SK-N-SH treated with all-trans-retinoic acid at 6 μM for 48 hours (cell line): ENCODE data around the gene CEBPA.

Experiments used
- ATAC-seq: fragments of 200-7000 bp; cut with Tn5 transposase; 3 replicates; pipeline ENCODE4 v1.9.1; 2020; ENCODE audit warnings: mild to moderate bottlenecking, moderate library complexity
- ARNTL ChIP-seq: fragments of 450-650 bp; formaldehyde crosslinking; IDR thresholded peaks from 2 replicates; pipeline ENCODE4 v1.5.0; 2020; ENCODE audit warnings: low read depth, mild to moderate bottlenecking, moderate library complexity, borderline replicate concordance
- BACH2 ChIP-seq: fragments of 250-450 bp; sonication (Bioruptor Pico); IDR thresholded peaks from 2 replicates; pipeline ENCODE4 v1.9.0; 2021; ENCODE audit warnings: mild to moderate bottlenecking, borderline replicate concordance
- CREB5 ChIP-seq: fragments of 250-450 bp; sonication (Bioruptor Pico); IDR thresholded peaks from 2 replicates; pipeline ENCODE4 v1.5.1; 2020; ENCODE audit warnings: low read depth, mild to moderate bottlenecking, moderate library complexity
- CSDC2 ChIP-seq: fragments of 250-450 bp; sonication (Bioruptor Pico); IDR thresholded peaks from 2 replicates; pipeline ENCODE4 v1.5.0; 2020; ENCODE audit warnings: mild to moderate bottlenecking, moderate library complexity
- CSRNP3 ChIP-seq: fragments of 250-450 bp; sonication (Bioruptor Pico); IDR thresholded peaks from 2 replicates; pipeline ENCODE4 v1.5.1; 2021; ENCODE audit warnings: mild to moderate bottlenecking, moderate library complexity
- ESRRG ChIP-seq: fragments of 250-450 bp; sonication (Bioruptor Pico); IDR thresholded peaks from 2 replicates; pipeline ENCODE4 v1.6.1; 2021; ENCODE audit warnings: mild to moderate bottlenecking
- GLIS3 ChIP-seq: fragments of 250-450 bp; sonication (Bioruptor Pico); IDR thresholded peaks from 2 replicates; pipeline ENCODE4 v1.5.0; 2020; ENCODE audit warnings: mild to moderate bottlenecking, moderate library complexity
- ISL1 ChIP-seq: fragments of 250-450 bp; sonication (Bioruptor Pico); IDR thresholded peaks from 2 replicates; pipeline ENCODE4 v2.1.2; 2022; ENCODE audit warnings: mild to moderate bottlenecking, moderate library complexity
- PATZ1 ChIP-seq: fragments of 250-450 bp; sonication (Bioruptor Pico); IDR thresholded peaks from 2 replicates; pipeline ENCODE4 v1.8.0; 2020; ENCODE audit warnings: mild to moderate bottlenecking, moderate library complexity, borderline replicate concordance
- POU6F1 ChIP-seq: fragments of 250-450 bp; sonication (Bioruptor Pico); IDR thresholded peaks from 2 replicates; pipeline ENCODE4 v1.8.0; 2021; ENCODE audit warnings: low read depth, mild to moderate bottlenecking, moderate library complexity, borderline replicate concordance
- PPARA ChIP-seq: fragments of 250-450 bp; sonication (Bioruptor Pico); IDR thresholded peaks from 2 replicates; pipeline ENCODE4 v1.5.0; 2020; ENCODE audit warnings: mild to moderate bottlenecking, borderline replicate concordance
- SNAI2 ChIP-seq: fragments of 250-450 bp; sonication (Bioruptor Pico); IDR thresholded peaks from 2 replicates; pipeline ENCODE4 v1.5.0; 2020; ENCODE audit warnings: mild to moderate bottlenecking, moderate library complexity
- TCF4 ChIP-seq: fragments of 250-450 bp; sonication (Bioruptor Pico); IDR thresholded peaks from 2 replicates; pipeline ENCODE4 v1.8.0; 2021; ENCODE audit warnings: mild to moderate bottlenecking, moderate library complexity, borderline replicate concordance
- ZFP3 ChIP-seq: fragments of 250-450 bp; sonication (Bioruptor Pico); IDR thresholded peaks from 2 replicates; pipeline ENCODE4 v1.5.0; 2020; ENCODE audit warnings: mild to moderate bottlenecking, moderate library complexity
- ZFP30 ChIP-seq: fragments of 450-650 bp; formaldehyde crosslinking; IDR thresholded peaks from 2 replicates; pipeline ENCODE4 v1.5.0; 2022; ENCODE audit warnings: mild to moderate bottlenecking, moderate library complexity
- ZNF565 ChIP-seq: fragments of 450-650 bp; formaldehyde crosslinking; conservative IDR thresholded peaks from 2 replicates; pipeline ENCODE4 v1.5.0; 2020; ENCODE audit warnings: low read depth, mild to moderate bottlenecking, moderate library complexity
- ZNF70 ChIP-seq: fragments of 450-650 bp; formaldehyde crosslinking; IDR thresholded peaks from 2 replicates; pipeline ENCODE4 v1.5.0; 2020; ENCODE audit warnings: mild to moderate bottlenecking, moderate library complexity

The CEBPA gene

GRCh38 chr19:33267706-33268105 lies 34.6 kb downstream of the CEBPA start (continued):
- no peak for TF ChIP-seq CREB5 (CRISPR knock-in tag)
- no peak for TF ChIP-seq ESRRG (CRISPR knock-in tag)
- no peak for TF ChIP-seq ISL1 (CRISPR knock-in tag)
- no peak for TF ChIP-seq TCF4

GRCh38 chr19:33266974-33267484 lies 35.3 kb downstream of the CEBPA start:
- no peak for ATAC-seq
- no peak for TF ChIP-seq TCF4
- TF ChIP-seq BACH2 (CRISPR knock-in tag) = no peak
- no peak for TF ChIP-seq ESRRG (CRISPR knock-in tag)
- TF ChIP-seq ISL1 (CRISPR knock-in tag) = no peak
- no peak for TF ChIP-seq CREB5 (CRISPR knock-in tag)
- TF ChIP-seq ZNF70 (CRISPR knock-in tag) = no peak
- no peak for TF ChIP-seq ZFP3 (CRISPR knock-in tag)
- TF ChIP-seq, all 23 proteins: peak for 0

GRCh38 chr19:33264881-33265445 lies 37.4 kb downstream of the CEBPA start:
- no peak for ATAC-seq
- TF ChIP-seq ZFP30 (CRISPR knock-in tag) (no peak), CSRNP3 (no peak), ESRRG (CRISPR knock-in tag) (no peak), ZFP3 (CRISPR knock-in tag) (no peak), CSDC2 (CRISPR knock-in tag) (no peak), PPARA (CRISPR knock-in tag) (no peak), ISL1 (CRISPR knock-in tag) (no peak), TCF4 (no peak), SNAI2 (CRISPR knock-in tag) (no peak), ZNF565 (CRISPR knock-in tag) (no peak)
- TF ChIP-seq, all 23 proteins: peak for 0

- no peak for ATAC-seq
- TF ChIP-seq ESRRG (CRISPR knock-in tag) (no peak), PATZ1 (no peak), CSRNP3 (no peak), GLIS3 (CRISPR knock-in tag) (no peak), ISL1 (CRISPR knock-in tag) (no peak), POU6F1 (CRISPR knock-in tag) (no peak), ZFP30 (CRISPR knock-in tag) (no peak), CSDC2 (CRISPR knock-in tag) (no peak), ARNTL (CRISPR knock-in tag) (no peak), BACH2 (CRISPR knock-in tag) (no peak), ZNF565 (CRISPR knock-in tag) (no peak)
Measured at GRCh38 chr19:33263325-33264023, 38.9 kb downstream of the CEBPA start.
